NCI-H2029 treated with DMSO at 0.1 percent for 48 hours (cell line): ENCODE measurements around the gene DNAJB13.

Source experiments
- DNase-seq: peaks from one replicate; lab custom pipeline; 2025; lab: John Stamatoyannopoulos, UW

Gene DNAJB13

DNA sequence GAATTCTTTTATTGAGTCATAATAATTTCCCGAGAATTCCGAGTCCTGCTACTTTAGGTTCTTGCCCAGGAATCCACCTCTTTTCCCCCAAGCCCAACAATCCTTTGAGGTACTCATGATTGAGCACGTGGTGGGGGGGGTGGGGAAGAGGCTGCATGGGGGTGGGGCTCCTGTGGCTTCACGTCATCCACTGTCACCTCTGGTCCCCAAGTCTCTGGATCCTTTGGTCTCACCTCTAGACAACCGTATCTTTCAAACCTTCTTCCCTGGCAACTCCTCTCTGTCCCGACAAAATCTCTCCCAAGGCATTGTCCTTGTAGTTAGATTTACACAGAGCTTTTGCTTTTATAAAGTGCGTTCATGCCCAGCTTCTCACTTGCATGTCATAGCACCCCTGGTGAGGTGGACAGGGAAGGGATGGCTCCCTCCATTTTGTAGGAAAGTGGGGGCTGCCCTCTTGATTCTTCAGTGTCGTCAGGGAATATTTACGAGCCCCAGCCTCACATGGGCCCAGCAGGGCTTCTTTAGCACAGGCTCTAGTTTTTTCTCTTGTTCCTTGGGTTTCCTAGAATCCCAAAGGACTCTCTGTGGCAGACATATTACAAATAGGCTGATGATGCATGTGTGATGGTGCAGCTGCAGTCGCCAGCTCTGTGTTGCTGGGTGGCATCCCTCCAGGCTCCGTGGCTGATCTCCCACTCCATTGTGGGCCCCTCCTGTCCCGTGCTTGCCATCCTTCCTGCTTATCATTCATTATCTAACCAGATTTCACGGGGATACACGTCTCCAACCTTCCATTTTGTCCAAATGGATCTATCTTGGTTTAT lies 49.7 kb downstream of the DNAJB13 start:
- DNase-seq: no peak

DNA sequence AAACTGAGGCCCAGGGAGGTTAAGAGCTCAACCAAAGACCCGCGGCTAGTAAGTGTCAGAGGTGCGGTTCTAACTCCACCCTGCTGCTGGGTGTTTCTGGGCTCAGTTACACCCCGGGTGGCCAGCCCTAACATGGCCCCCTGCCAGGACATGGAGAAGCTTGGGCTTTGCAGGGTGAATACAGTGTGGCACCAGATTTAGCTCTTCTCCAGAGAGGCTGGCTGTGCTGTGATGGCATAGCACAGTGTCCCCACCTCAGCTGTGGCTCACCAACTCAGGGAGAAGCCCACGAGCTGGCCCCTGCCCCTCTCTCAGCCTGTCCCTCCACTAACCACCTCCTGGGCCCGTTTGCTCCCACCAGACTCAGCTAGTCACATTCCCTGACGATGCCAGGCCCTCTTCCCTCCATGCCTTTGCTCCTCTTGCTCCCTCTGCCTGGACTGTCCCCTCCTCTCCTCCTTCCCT lies 51.0 kb downstream of the DNAJB13 start:
- no peak for DNase-seq

GRCh38 chr11:74002832-74003231 lies 52.0 kb downstream of the DNAJB13 start:
- DNase-seq: no peak

DNA sequence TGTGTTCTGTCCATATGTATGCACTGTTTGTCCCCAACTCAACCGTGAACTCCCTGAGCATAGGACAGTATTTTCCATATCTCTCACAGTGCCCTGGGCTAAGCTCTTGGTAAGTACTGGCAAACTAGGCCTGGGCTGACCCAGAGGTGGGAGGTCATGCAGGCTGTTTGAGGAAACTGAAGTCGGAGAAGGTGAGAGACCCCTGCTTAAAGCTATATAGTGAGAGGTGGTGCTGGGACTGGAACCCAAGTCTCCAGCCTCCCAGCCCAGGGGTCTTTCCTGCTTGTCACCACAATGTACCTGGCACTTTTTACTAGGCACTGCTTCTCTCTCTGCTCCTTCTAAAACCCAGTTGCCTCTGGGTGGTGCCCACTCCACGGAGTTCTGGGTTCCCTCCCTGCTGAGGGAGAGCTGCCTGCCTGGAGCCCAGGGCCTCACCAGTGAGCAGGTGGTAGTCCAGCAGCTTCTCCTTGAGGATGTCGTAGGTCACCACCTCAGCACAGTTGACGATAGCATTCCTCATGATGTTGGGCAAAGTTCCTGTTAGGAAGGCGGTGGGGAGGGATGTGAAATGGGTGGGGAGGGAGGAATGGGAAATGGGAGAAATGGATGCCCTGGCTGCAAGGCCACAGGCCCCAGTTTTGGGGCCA lies 53.3 kb downstream of the DNAJB13 start:
- DNase-seq: no peak

DNA sequence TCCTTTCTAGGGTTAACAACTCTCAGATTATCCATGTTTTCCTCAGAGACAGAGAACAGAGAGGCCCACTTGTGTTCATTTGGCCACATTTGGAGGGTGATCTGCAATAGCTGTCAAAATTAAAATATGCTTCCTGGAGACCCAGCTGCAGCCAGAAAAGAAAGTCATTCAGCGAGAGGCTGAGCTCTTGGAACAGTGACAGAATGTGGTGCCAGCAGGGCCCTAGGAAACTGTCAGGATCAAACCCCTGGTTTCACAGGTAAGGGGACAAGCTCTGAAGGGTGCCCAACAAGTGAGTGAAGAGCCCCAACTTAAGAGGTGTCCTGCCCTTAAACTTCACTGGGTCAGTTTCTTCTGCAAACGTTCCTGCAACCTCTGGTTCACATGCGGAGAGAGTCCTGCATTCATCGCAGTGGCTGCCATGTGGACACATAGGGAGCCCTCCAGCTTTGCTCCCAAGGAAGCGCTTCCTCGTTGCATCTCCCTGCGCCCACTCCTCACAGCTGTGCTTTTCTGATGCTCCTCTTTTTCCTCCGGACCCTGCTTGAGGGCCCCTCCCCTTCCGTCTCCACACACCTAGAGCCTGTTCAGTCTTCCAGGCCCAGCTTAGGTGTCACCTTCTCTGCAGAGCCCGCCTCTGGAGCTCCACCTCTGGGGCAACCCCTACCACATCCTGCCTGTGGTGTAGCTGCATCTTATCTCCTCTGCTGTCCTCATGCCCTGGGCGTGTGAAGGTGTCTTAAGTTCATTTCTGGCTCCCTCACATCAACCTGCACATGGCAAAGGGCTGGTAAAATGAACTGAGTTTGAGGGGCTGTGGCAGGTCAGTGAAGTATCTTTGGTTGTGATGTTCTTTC lies 54.2 kb downstream of the DNAJB13 start:
- peak; percentile 59 for DNase-seq

GRCh38 chr11:74005721-74006517 lies 55.1 kb downstream of the DNAJB13 start:
- no peak for DNase-seq

- DNase-seq: no peak
Measured at GRCh38 chr11:74006743-74007304, 56.0 kb downstream of the DNAJB13 start.

- DNase-seq: no peak
Measured at GRCh38 chr11:74007691-74008372, 57.0 kb downstream of the DNAJB13 start.

DNA sequence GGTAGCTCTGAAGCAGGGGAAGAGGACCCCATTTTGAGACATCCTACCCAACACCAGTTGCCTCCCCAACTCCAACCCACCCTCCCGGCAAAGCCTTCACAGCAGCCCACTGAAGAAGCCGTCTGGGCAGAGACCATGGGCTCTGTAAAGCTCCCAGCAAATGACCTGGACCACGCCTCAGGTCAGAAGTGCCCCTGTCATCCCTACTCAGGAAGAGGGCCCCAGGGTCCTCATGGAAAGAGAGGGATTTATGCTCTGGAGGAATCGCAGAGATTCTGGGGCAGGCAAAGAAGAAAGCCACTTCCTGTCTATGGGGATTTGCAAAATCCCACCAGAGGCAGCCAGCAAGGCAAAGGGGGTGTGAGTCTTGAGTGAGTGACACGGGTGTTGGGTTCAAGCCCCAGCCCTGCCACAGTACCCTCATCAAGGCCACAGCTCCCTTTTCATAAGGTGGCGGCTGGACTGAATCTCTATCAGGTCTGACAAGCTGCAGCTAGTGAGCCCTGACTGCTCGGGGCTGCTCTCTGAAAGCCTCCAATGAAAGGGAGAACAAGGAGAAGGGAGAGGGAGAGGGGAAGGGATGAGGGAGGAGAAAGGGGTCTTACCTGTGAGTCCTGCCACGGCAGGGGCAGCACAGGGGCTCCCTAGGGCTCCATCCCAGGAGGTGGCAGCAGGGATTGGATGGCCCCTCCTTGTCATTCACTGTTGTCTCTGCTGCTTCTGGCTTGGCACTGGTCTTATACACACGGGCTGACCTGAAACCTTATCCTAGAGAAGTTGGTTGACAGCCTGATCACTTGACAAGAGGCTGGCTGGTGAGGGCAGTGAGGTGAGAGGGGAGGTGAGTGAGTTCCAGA lies 57.8 kb downstream of the DNAJB13 start, which contains the start of gene UCP3:
Gene UCP3, minus strand, starts transcription at position 713 of the 857 bp plus-strand sequence. CDS start 2,043 bp downstream, outside the sequence.
- peak; percentile 59 for DNase-seq

DNA sequence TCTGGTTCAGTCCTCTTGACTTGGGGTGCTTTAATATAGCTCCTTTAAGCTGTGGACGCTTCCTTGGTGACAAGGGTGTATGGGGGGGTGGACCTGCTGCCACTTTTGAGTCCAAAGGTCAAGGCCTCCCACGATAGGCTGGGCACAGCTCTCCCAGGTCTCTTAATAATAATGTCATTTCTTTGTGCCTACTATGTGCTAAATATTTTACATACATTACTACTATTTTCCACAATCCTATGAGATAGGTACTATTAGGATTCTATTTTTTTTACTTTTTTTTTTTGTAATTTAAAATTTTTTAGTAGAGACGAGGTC lies 58.4 kb downstream of the DNAJB13 start:
- DNase-seq: no peak

- no peak for DNase-seq
Measured at GRCh38 chr11:74009675-74010305, 59.0 kb downstream of the DNAJB13 start.

- no peak for DNase-seq
Measured at GRCh38 chr11:74010306-74011300, 59.8 kb downstream of the DNAJB13 start.

GRCh38 chr11:74011360-74012073 lies 60.7 kb downstream of the DNAJB13 start:
- no peak for DNase-seq

GRCh38 chr11:74012074-74012809 lies 61.4 kb downstream of the DNAJB13 start:
- no peak for DNase-seq

- DNase-seq: no peak
Measured at GRCh38 chr11:74013141-74013540, 62.3 kb downstream of the DNAJB13 start.

DNA sequence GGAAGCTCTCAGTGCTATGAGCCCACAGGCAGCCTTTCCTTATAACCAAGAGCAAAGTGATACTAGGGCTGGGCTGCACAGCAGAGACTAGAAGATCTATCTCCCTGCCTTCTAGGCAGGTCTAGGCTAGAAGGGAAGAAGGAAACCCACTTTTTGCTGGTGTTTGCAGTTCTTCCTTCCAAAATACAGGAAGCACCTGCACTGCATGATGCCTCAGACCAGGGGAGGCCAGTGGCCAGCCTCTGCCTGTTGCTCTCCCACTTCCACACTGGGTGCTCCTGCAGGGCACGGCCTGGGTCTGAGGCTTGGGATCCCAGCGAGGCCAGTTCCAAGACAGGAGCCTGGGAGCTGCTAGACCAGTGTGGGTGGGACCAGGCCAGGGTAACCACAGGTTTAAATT lies 64.1 kb downstream of the DNAJB13 start:
- DNase-seq: no peak
